AG08396 (cell line): ENCODE results near the gene MFAP2.

Experiments used
- DNase-seq: peaks from one replicate; pipeline ENCODE4 v3.0.0; 2012; ENCODE audit warnings: low spot score, mixed read lengths

The MFAP2 gene

GRCh38 chr1:17008208-17008855, 27.9 kb upstream of the MFAP2 start:
- DNase-seq, result no peak

- no peak for DNase-seq
Measured at GRCh38 chr1:17007121-17007520, 26.7 kb upstream of the MFAP2 start.

- DNase-seq, result no peak
Measured at GRCh38 chr1:17005365-17005740, 24.9 kb upstream of the MFAP2 start.

GRCh38 chr1:17004466-17005364, 24.3 kb upstream of the MFAP2 start:
- peak; percentile 24 for DNase-seq

- no peak for DNase-seq
Measured at GRCh38 chr1:17002524-17002902, 22.1 kb upstream of the MFAP2 start.

- DNase-seq, result no peak
Measured at GRCh38 chr1:17001760-17002523, 21.5 kb upstream of the MFAP2 start.

GRCh38 chr1:16999863-17000262, 19.4 kb upstream of the MFAP2 start:
- no peak for DNase-seq

GRCh38 chr1:16998589-16998988, 18.2 kb upstream of the MFAP2 start:
- DNase-seq, result no peak

- DNase-seq, result no peak
Measured at GRCh38 chr1:16996845-16997244, 16.4 kb upstream of the MFAP2 start.

GRCh38 chr1:16993521-16994038, 13.2 kb upstream of the MFAP2 start:
- no peak for DNase-seq

- no peak for DNase-seq
Measured at GRCh38 chr1:16992675-16993074, 12.3 kb upstream of the MFAP2 start.

- DNase-seq, result no peak
Measured at GRCh38 chr1:16992102-16992501, 11.7 kb upstream of the MFAP2 start.

GRCh38 chr1:16991571-16991970, 11.2 kb upstream of the MFAP2 start:
- no peak for DNase-seq

GRCh38 chr1:16989676-16990391, 9.4 kb upstream of the MFAP2 start:
- DNase-seq, result no peak

GRCh38 chr1:16988210-16988609, 7.8 kb upstream of the MFAP2 start:
- no peak for DNase-seq

- DNase-seq, result no peak
Measured at GRCh38 chr1:16986962-16987361, 6.5 kb upstream of the MFAP2 start.

GRCh38 chr1:16986560-16986959, 6.1 kb upstream of the MFAP2 start:
- no peak for DNase-seq

- DNase-seq, result no peak
Measured at GRCh38 chr1:16986113-16986512, 5.7 kb upstream of the MFAP2 start.

GRCh38 chr1:16984717-16985116, 4.3 kb upstream of the MFAP2 start:
- DNase-seq, result peak; percentile 82

GRCh38 chr1:16983649-16984048, 3.2 kb upstream of the MFAP2 start:
- DNase-seq, result no peak

- DNase-seq, result no peak
Measured at GRCh38 chr1:16982902-16983301, 2.5 kb upstream of the MFAP2 start.

GRCh38 chr1:16981269-16981849, 939 bp upstream of the MFAP2 start:
- DNase-seq, result peak; percentile 83
